ENCODE measurements around the gene TOMM40. TPM values are rescaled to one million over a fixed set of nuclear protein-coding genes. Genes with fewer than 3 reads are reported as not detected.

Gene TOMM40
- total and polyA plus RNA-seq, 2 of the 13 experiments (the other 11 are each of a cell fraction or from before 2014, with no cell fraction given): 72.0 to 110 TPM

DNA sequence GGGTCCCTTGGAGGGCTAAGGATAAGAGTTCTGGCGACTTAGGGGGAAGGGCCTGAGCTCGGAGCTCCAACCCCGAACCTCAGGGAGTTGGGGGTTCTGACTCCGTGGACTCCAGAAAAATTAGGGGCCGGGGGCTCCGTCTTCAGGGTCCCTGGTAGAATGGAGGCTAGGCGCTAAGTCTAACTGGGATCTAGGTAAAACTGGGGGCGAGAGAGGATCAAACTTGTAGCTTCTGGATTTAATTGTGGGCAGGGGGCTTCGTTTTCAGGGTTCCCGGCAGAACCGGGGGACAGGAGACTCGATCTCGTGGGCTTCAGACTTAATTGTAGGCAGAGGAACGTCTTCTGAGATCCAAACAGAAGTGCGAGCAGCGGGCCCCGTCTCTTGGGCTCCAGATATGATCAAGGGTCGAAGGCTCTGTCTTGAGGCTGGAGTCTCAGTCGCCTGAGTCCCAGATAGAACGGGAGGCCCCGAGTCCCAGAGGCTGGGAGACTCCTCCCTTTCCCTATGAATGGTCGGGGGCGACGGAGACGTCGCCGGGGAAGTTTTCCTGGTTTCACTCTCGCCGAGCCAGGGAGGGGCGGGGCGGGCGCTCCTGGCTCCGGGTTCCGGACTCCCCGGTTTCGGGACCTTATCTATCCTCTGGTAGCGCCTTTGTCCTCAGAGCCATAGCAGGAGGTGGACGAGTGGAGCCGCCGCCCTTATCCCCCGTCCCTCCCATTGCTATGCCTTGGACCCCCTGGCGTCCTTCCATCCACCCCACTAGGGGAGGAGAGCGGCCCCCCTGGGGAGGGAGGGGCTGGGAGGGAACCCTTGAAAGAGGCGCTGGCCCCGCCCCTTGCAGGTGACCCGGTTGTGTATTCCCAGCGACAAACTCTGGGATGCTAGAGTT lies 43.7 kb upstream of the TOMM40 start (continued):
- TF ChIP-seq, protein P1, sequence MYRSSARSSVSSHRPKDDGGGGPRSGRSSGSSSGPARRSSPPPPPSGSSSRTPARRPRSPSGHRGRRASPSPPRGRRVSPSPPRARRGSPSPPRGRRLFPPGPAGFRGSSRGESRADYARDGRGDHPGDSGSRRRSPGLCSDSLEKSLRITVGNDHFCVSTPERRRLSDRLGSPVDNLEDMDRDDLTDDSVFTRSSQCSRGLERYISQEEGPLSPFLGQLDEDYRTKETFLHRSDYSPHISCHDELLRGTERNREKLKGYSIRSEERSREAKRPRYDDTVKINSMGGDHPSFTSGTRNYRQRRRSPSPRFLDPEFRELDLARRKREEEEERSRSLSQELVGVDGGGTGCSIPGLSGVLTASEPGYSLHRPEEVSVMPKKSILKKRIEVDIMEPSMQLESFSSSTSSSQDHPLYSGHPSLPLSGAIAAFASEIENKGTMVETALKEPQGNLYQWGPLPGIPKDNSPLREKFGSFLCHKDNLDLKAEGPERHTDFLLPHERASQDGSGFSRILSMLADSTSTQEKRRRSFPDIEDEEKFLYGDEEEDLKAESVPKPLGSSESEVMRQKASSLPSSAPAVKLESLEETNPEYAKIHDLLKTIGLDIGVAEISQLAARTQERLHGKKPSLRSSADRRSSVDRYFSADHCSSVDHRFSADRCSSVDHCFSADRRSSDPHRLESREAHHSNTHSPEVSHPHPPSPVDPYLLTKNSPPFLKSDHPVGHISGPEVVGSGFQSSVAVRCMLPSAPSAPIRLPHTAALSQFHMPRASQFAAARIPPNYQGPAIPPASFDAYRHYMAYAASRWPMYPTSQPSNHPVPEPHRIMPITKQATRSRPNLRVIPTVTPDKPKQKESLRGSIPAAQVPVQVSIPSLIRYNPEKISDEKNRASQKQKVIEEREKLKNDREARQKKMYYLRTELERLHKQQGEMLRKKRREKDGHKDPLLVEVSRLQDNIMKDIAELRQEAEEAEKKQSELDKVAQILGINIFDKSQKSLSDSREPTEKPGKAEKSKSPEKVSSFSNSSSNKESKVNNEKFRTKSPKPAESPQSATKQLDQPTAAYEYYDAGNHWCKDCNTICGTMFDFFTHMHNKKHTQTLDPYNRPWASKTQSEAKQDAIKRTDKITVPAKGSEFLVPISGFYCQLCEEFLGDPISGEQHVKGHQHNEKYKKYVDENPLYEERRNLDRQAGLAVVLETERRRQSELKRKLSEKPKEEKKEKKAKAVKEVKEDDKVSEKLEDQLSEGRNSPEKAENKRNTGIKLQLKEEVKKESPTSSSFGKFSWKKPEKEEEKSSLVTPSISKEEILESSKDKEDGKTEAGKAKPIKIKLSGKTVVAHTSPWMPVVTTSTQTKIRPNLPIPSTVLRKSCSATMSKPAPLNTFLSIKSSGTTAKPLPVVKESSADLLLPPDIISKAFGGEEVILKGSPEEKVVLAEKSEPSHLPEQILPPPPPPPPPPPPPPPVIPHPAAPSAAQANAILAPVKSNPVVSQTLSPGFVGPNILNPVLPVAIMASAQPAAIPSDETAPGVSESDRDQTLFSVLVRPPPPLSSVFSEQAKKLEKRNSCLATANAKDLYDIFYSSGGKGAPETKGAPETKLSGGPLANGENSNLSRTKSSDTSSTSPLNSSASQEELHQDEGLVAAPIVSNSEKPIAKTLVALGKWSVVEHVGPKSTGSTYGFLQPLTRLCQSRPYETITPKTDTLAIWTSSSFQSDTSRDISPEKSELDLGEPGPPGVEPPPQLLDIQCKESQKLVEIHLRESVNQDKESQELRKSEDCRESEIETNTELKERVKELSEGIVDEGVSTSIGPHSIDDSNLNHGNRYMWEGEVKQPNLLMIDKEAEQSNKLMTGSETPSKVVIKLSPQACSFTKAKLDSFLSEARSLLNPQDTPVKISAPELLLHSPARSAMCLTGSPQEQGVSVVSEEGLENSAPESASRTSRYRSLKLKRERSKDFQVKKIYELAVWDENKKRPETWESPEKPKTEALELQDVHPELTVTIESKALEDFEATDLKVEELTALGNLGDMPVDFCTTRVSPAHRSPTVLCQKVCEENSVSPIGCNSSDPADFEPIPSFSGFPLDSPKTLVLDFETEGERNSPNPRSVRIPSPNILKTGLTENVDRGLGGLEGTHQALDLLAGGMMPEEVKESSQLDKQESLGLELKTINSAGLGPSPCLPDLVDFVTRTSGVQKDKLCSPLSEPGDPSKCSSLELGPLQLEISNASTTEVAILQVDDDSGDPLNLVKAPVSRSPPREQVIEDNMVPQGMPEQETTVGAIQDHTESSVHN (CRISPR knock-in tag; IDR thresholded peaks at IDR 0.05): no peak
- TF ChIP-seq ZNF629 (CRISPR knock-in tag; conservative IDR thresholded peaks at IDR 0.05): no peak
- TF ChIP-seq, protein P2, sequence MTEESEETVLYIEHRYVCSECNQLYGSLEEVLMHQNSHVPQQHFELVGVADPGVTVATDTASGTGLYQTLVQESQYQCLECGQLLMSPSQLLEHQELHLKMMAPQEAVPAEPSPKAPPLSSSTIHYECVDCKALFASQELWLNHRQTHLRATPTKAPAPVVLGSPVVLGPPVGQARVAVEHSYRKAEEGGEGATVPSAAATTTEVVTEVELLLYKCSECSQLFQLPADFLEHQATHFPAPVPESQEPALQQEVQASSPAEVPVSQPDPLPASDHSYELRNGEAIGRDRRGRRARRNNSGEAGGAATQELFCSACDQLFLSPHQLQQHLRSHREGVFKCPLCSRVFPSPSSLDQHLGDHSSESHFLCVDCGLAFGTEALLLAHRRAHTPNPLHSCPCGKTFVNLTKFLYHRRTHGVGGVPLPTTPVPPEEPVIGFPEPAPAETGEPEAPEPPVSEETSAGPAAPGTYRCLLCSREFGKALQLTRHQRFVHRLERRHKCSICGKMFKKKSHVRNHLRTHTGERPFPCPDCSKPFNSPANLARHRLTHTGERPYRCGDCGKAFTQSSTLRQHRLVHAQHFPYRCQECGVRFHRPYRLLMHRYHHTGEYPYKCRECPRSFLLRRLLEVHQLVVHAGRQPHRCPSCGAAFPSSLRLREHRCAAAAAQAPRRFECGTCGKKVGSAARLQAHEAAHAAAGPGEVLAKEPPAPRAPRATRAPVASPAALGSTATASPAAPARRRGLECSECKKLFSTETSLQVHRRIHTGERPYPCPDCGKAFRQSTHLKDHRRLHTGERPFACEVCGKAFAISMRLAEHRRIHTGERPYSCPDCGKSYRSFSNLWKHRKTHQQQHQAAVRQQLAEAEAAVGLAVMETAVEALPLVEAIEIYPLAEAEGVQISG (CRISPR knock-in tag; IDR thresholded peaks at IDR 0.05): peak; percentile 43; the same call in 1 of the 2 replicates
- peak; percentile 2 for TF ChIP-seq IKZF4 (CRISPR knock-in tag; IDR thresholded peaks at IDR 0.05; ENCODE audit: borderline replicate concordance, low read depth, not compliant biosample characterization)
- TF ChIP-seq, protein P3, sequence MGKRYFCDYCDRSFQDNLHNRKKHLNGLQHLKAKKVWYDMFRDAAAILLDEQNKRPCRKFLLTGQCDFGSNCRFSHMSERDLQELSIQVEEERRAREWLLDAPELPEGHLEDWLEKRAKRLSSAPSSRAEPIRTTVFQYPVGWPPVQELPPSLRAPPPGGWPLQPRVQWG (CRISPR knock-in tag; IDR thresholded peaks at IDR 0.05; ENCODE audit: borderline replicate concordance, low read depth): no peak
- TF ChIP-seq SSRP1 (CRISPR knock-in tag; IDR thresholded peaks at IDR 0.05): no peak
- no peak for TF ChIP-seq SNRNP70 (IDR thresholded peaks at IDR 0.05; ENCODE audit: low read depth, low read length)
- TF ChIP-seq ZNF782 (CRISPR knock-in tag; IDR thresholded peaks at IDR 0.05; ENCODE audit: borderline replicate concordance): no peak
- TF ChIP-seq ZNF350 (CRISPR knock-in tag; IDR thresholded peaks at IDR 0.05; ENCODE audit: borderline replicate concordance, low read depth): no peak
- no peak for TF ChIP-seq SKI (IDR thresholded peaks at IDR 0.05; ENCODE audit: partially characterized antibody)
- TF ChIP-seq, protein P4, sequence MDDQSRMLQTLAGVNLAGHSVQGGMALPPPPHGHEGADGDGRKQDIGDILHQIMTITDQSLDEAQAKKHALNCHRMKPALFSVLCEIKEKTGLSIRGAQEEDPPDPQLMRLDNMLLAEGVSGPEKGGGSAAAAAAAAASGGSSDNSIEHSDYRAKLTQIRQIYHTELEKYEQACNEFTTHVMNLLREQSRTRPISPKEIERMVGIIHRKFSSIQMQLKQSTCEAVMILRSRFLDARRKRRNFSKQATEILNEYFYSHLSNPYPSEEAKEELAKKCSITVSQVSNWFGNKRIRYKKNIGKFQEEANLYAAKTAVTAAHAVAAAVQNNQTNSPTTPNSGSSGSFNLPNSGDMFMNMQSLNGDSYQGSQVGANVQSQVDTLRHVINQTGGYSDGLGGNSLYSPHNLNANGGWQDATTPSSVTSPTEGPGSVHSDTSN (CRISPR knock-in tag; IDR thresholded peaks at IDR 0.05; ENCODE audit: borderline replicate concordance): no peak
- 0 out of 2 replicates have a peak, but pooled peaks have one; percentile 24 for TF ChIP-seq NCOA1 (CRISPR knock-in tag; IDR thresholded peaks at IDR 0.05)
- TF ChIP-seq NRL (CRISPR knock-in tag; IDR thresholded peaks at IDR 0.05; ENCODE audit: borderline replicate concordance): no peak

Data from HepG2 (cell line).